Brain microvascular endothelial cell (primary cell): ENCODE results near the gene FOLR1.

Experiments
- DNase-seq: peaks from one replicate; pipeline ENCODE4 v3.0.0-alpha.2; 2020
- H3K27ac ChIP-seq: fragments of 250-450 bp; sonication (Bioruptor Pico); 2 replicates; pipeline ENCODE4 v1.5.1; 2020; ENCODE audit warnings: mild to moderate bottlenecking, moderate library complexity
- H3K27me3 ChIP-seq: fragments of 250-450 bp; sonication (Bioruptor Pico); replicated peaks from 2 replicates; pipeline ENCODE4 v1.5.1; 2020; ENCODE audit warnings: mild to moderate bottlenecking
- H3K36me3 ChIP-seq: fragments of 250-450 bp; sonication (Bioruptor Pico); replicated peaks from 2 replicates; pipeline ENCODE4 v1.5.1; 2020; ENCODE audit warnings: mild to moderate bottlenecking
- H3K4me3 ChIP-seq: 2 replicates; pipeline ENCODE4 v1.5.1; 2011; ENCODE audit warnings: low read depth, mild to moderate bottlenecking, control low read depth, low read length, moderate library complexity
- in situ Hi-C: cut with HindIII; loops from 2 replicates; pipeline ENCODE4 v1.10.0; 2017; ENCODE audit warnings: low sequenced_read_pairs, low pct_ligation_motif_present
- TF ChIP-seq, protein P1 (sequence below): IDR thresholded peaks from 2 replicates; pipeline ENCODE4 v1.5.1; 2011; ENCODE audit warnings: low read depth, mild to moderate bottlenecking, moderate library complexity, low read length, control low read depth, inconsistent platforms; ENCODE audit errors: missing control alignments

The FOLR1 gene

DNA sequence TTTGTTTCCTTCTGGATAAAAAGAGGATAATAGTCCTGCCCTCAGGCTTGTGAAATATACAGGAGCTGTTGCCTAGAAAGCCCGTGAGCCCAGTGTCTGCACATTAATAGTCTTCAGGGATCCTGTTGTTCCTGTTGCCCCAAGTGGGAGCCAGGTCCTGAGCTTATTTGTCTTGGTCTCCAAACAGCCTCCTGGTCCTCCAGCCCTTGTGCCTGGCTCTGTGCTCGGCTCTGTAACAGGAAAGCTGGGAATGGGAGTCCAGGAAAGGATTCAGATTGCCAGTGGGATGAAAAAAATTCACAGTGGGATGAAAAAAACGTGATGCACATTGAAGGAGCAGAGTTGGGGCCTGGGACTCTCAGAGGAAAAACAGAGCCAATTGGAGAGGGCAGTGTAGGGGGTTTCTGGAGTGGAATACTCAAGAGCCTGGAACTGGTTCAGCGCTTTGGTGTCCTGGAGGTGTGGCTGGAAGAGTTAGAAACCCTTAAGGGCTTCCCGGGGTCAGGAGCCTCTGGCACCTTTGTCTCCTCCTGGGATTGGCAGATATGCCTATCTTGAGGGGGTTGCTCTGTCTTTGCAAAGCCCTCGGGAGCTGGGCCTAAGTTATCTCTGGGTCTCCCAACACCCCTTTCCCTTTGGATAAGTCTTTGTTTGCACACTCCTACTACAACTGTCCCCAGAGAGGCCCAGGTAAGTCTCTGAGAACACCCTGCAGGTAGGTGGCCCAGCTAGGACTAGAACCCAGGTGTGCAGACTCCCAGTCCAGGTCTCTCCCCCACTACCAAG lies 30.4 kb downstream of the FOLR1 start:
- H3K36me3 ChIP-seq, result no peaks in the 10 kb centered on the region
- no peak overlapping the region for H3K27ac ChIP-seq
- peaks cover 2% of the 10 kb centered on the region for H3K27me3 ChIP-seq
- TF ChIP-seq, protein P1, sequence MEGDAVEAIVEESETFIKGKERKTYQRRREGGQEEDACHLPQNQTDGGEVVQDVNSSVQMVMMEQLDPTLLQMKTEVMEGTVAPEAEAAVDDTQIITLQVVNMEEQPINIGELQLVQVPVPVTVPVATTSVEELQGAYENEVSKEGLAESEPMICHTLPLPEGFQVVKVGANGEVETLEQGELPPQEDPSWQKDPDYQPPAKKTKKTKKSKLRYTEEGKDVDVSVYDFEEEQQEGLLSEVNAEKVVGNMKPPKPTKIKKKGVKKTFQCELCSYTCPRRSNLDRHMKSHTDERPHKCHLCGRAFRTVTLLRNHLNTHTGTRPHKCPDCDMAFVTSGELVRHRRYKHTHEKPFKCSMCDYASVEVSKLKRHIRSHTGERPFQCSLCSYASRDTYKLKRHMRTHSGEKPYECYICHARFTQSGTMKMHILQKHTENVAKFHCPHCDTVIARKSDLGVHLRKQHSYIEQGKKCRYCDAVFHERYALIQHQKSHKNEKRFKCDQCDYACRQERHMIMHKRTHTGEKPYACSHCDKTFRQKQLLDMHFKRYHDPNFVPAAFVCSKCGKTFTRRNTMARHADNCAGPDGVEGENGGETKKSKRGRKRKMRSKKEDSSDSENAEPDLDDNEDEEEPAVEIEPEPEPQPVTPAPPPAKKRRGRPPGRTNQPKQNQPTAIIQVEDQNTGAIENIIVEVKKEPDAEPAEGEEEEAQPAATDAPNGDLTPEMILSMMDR, result no peak
- DNase-seq, result no peak
- in situ Hi-C loops, result no loop called here
- peak overlapping the region; percentile 83 for H3K4me3 ChIP-seq

DNA sequence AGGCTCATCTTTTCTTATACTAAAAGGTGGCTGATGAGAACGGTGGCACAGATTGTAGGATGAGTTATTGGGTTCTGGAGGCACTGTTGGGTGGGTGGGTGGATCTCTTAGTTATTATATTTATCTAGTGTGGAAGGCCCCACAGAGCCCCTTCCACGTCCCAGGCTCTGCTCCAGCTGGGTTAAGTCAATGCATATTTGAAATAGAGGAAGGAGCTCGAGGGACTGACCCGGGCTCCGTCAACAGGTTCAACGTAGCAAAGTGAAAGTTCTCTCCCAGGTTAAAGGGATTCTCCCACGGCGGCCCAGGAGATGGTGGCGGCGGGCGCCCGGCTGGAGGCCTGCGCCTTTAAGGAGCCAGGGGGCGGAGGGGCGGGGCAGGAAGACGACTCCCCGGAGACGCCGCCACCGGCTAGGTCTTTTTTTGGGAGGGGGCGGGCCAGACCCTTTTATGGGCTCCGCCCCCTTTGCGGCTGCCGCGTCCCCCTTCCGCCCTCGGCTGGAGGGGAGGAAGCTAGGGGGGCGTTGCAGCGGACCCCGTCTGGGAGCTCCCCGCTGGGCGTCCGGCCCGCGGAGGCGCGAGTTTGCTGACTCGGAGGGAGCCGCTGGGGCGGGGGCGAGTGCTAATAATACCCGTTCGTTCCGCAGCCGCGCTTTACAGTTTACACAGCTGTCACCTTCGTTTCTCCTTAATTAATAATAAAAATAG lies 31.1 kb downstream of the FOLR1 start:
- peak; percentile 83 for DNase-seq
- H3K27me3 ChIP-seq, result peaks cover 2% of the 10 kb centered on the region
- H3K27ac ChIP-seq, result peak overlapping the region; percentile 80
- H3K4me3 ChIP-seq, result peak overlapping the region; percentile 83
- TF ChIP-seq, protein P1, result peak; percentile 30
- in situ Hi-C loops, result no loop called here
- H3K36me3 ChIP-seq, result peaks cover 1% of the 10 kb centered on the region

DNA sequence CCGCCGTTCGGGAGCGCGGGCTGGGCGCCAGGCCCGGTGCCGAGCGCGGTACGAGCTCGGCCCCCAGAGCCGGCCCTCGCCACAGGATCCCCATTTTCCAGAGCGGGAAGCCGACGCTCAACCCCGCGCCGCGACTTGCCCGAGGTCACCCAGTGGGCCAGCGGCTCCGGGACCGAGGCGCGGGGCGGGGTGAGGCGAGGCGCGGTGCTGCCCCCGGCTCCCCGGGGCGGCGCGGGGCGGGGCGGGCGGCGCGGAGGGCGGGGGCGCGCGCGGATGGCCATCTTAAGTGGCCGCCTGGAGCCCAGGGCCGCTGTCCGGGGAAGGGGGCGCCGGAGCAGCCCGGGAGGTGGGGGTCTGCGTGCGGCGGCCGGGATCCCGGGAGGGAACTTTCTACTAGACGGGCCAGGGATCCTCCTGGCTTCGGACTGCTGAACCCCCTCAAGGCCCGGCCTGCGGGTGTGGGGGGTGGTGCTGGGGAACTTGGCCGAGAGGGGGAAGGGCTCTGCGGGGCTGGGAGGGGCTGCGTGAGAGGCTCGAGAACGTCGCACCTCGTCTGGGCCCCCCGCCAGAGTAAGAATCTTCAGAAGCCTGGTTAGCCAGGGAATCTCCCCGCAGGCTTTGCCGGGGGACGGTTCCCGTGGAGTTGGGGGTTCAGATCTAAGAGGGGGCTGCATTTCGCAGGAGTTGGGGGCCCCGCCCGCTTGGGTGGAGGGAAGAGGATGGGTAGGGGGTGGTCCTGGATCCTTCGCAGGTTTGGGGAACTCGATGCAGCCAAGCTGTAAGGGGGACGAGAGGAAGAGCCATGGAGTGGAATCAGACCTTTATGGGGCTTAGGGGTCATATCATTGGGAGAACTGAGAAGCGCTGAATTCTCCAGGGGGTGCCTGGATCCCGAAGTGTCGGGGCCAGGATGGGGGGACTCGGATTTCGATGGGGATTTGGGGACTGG lies 31.9 kb downstream of the FOLR1 start:
- TF ChIP-seq, protein P1, result no peak
- peak overlapping the region; percentile 83 for H3K4me3 ChIP-seq
- H3K27me3 ChIP-seq, result no peaks in the 10 kb centered on the region
- peak overlapping the region; percentile 80 for H3K27ac ChIP-seq
- in situ Hi-C loops, result no loop called here
- peaks cover 10% of the 10 kb centered on the region for H3K36me3 ChIP-seq
- DNase-seq, result no peak

DNA sequence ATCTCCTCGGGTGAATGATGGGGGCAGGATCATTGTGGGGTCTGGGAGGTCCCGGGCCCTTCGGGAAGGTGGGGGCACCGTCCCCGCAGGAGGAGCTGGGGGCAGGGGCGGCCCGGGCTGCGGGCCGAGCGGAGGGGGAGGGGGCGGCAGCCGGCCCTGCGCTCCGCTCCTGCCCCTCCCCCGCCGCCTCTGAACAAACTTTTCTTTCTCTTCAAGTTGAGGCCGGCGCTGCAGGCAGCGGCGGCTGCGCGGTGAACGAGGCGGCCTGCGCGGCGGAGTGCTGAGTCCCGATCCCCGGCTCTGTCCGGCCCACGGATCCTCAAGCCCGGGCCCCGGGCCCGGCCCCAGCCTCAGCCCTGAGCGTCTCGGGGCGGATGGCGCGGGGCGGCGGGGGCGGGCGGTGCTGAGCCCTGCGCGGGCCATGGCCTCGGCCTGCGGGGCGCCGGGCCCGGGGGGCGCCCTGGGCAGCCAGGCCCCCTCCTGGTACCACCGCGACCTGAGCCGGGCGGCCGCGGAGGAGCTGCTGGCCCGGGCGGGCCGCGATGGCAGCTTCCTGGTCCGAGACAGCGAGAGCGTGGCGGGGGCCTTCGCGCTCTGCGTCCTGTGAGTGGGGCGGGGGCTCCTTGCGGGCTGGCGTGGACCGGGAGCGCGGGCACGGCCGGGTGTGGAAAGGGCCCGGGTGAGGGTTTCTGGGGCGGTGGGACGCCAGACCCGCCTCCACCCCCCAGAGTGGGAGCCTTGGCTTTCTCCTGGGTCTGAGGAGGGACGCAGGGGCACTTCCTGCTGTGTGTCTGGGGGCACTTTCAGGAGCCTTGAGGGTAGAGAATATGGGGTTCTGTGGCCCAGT lies 32.8 kb downstream of the FOLR1 start, which contains the start of gene INPPL1:
Gene INPPL1 (plus strand): TSS at position 204 of the 847 bp plus-strand sequence. CDS start 218 bp downstream, at position 422.
- Histone ChIP-seq H3K4me3 (peak within 1 kb of the TSS; percentile 83), H3K27me3 (no peaks in the 10 kb centered on the region), H3K27ac (peak within 1 kb of the TSS; percentile 80), H3K36me3 (peaks cover 19% of the 10 kb centered on the region)
- in situ Hi-C loops, result no loop called here
- TF ChIP-seq, protein P1, result no peak
- DNase-seq, result no peak

DNA sequence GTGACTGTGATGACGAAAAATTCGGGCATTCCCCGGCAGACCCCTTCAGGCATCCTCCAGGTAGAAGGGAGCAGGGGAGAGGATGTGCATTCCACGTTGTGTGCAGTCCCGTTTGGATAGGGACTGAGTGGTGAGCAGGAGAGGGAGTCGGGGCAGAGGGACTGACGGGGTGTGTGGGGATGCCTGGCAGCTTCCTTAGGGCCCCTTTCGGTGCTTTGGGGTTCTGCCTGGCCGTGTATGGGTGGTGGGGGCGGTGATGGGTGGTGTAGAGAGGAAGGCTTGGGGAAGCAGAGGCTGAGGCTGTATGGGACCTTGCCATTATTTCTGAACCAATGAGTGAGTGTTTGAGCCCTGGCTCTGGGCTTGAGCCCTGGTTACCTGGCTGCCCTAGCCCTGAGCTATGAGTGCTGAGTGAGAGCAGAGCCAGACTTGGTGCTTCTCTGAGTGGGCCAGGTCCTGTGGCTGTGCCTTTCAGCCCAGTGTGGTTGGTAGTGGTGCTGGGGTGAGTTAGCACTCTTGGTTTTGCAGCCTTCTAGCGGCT lies 33.5 kb downstream of the FOLR1 start:
- no peak for DNase-seq
- in situ Hi-C loops, result no loop called here
- Histone ChIP-seq H3K4me3 (peak overlapping the region; percentile 83), H3K36me3 (peaks cover 26% of the 10 kb centered on the region), H3K27me3 (no peaks in the 10 kb centered on the region), H3K27ac (no peak overlapping the region)
- TF ChIP-seq, protein P1, result no peak
